ENCODE data around the gene GPR68.

- no peak for TF ChIP-seq ELK1 (IDR thresholded peaks at IDR 0.05; ENCODE audit: borderline replicate concordance, low read depth, low read length)
- no peak for TF ChIP-seq CTCF (conservative IDR thresholded peaks at IDR 0.05; ENCODE audit: low read depth, low read length)
- no peak for TF ChIP-seq NFE2L2 (IDR thresholded peaks at IDR 0.05; ENCODE audit: low read depth, low read length)
Observed at GRCh38 chr14:91292491-91292890, 48.0 kb upstream of the GPR68 start.

All from IMR-90 (cell line).